HL-60 (cell line): ENCODE measurements around the gene TEX12.

Experiments used
- DNase-seq, 2 experiments: peaks; one replicate each; pipeline ENCODE4 v3.0.0-alpha.2; 2010 to 2020; ENCODE audit warnings: low read depth in 1 of 2, low spot score in 1 of 2
- H3K27ac ChIP-seq: fragments of 250-450 bp; sonication (Bioruptor Pico); replicated peaks from 2 replicates; pipeline ENCODE4 v1.5.1; 2020; ENCODE audit warnings: mild to moderate bottlenecking, moderate library complexity
- H3K27me3 ChIP-seq: fragments of 250-450 bp; sonication (Bioruptor Pico); 2 replicates; pipeline ENCODE4 v1.5.1; 2021; ENCODE audit warnings: mild to moderate bottlenecking, moderate library complexity; ENCODE audit not compliant: insufficient read depth, poor library complexity, severe bottlenecking
- H3K4me3 ChIP-seq: replicated peaks from 2 replicates; pipeline ENCODE4 v1.5.1; 2011; ENCODE audit warnings: mild to moderate bottlenecking, control low read depth, low read length; ENCODE audit not compliant: insufficient read depth
- GABPA ChIP-seq: IDR thresholded peaks from 2 replicates; pipeline ENCODE4 v1.6.1; 2012; ENCODE audit warnings: low read depth
- POLR2AphosphoS5 ChIP-seq: IDR thresholded peaks from 2 replicates; pipeline ENCODE4 v1.6.1; 2012; ENCODE audit warnings: low read depth
- SPI1 ChIP-seq: IDR thresholded peaks from 2 replicates; pipeline ENCODE4 v1.6.1; 2012; ENCODE audit warnings: low read depth, mild to moderate bottlenecking, borderline replicate concordance
- TF ChIP-seq, protein P1 (sequence below): IDR thresholded peaks from 2 replicates; pipeline ENCODE4 v1.6.1; 2012; ENCODE audit warnings: low read depth; ENCODE audit not compliant: insufficient replicate concordance
- TF ChIP-seq, protein P2 (sequence below): IDR thresholded peaks from one replicate; pipeline ENCODE4 v1.5.1; 2011; ENCODE audit warnings: low read length, control low read depth, inconsistent platforms; ENCODE audit not compliant: insufficient read depth

The TEX12 gene

DNA sequence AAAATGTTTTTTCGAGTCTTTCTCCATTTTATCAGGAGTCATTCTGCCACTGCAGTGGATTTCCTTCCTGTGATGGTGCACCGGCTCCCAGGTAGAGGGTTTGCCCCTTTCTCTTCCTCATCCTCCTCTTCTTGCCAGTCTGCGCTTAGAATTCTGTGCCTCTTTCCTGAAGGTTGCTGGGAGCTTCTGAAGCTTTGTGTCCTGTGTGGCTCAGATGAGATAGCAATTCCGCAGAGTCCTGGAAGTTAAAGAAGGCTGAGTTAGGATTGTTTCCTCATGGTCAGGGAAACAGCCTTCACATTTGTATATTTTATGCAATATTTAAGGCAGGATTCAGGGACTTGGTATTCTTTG is 8.4 kb downstream of the TEX12 start:
- TF ChIP-seq POLR2AphosphoS5: no peak
- TF ChIP-seq, protein P1, sequence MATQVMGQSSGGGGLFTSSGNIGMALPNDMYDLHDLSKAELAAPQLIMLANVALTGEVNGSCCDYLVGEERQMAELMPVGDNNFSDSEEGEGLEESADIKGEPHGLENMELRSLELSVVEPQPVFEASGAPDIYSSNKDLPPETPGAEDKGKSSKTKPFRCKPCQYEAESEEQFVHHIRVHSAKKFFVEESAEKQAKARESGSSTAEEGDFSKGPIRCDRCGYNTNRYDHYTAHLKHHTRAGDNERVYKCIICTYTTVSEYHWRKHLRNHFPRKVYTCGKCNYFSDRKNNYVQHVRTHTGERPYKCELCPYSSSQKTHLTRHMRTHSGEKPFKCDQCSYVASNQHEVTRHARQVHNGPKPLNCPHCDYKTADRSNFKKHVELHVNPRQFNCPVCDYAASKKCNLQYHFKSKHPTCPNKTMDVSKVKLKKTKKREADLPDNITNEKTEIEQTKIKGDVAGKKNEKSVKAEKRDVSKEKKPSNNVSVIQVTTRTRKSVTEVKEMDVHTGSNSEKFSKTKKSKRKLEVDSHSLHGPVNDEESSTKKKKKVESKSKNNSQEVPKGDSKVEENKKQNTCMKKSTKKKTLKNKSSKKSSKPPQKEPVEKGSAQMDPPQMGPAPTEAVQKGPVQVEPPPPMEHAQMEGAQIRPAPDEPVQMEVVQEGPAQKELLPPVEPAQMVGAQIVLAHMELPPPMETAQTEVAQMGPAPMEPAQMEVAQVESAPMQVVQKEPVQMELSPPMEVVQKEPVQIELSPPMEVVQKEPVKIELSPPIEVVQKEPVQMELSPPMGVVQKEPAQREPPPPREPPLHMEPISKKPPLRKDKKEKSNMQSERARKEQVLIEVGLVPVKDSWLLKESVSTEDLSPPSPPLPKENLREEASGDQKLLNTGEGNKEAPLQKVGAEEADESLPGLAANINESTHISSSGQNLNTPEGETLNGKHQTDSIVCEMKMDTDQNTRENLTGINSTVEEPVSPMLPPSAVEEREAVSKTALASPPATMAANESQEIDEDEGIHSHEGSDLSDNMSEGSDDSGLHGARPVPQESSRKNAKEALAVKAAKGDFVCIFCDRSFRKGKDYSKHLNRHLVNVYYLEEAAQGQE: no peak
- TF ChIP-seq, protein P2, sequence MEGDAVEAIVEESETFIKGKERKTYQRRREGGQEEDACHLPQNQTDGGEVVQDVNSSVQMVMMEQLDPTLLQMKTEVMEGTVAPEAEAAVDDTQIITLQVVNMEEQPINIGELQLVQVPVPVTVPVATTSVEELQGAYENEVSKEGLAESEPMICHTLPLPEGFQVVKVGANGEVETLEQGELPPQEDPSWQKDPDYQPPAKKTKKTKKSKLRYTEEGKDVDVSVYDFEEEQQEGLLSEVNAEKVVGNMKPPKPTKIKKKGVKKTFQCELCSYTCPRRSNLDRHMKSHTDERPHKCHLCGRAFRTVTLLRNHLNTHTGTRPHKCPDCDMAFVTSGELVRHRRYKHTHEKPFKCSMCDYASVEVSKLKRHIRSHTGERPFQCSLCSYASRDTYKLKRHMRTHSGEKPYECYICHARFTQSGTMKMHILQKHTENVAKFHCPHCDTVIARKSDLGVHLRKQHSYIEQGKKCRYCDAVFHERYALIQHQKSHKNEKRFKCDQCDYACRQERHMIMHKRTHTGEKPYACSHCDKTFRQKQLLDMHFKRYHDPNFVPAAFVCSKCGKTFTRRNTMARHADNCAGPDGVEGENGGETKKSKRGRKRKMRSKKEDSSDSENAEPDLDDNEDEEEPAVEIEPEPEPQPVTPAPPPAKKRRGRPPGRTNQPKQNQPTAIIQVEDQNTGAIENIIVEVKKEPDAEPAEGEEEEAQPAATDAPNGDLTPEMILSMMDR: no peak
- TF ChIP-seq SPI1: no peak
- TF ChIP-seq GABPA: no peak
- H3K27ac ChIP-seq: no peak overlapping the region
- no peak overlapping the region for H3K4me3 ChIP-seq
- no peak for DNase-seq
- no peaks in the 10 kb centered on the region for H3K27me3 ChIP-seq

DNA sequence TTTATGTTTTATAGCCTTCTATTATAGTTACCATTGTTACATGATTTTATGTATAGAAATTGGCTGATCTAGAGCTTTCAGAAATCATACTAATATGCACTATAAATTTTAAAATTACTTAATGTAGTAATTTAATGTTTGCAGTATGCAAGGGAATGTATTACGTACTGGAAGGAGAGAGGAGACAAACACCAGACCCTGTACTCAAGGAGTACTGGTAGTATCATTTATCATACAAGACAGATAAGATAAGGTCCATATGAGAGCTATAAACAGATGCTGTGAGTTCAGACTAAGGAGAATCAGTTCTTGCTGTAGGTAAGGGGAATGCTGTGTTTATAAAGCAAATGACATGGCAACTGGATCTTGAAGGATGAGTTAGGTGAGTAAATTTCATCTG is 8.9 kb downstream of the TEX12 start:
- Histone ChIP-seq H3K27me3 (no peaks in the 10 kb centered on the region), H3K27ac (no peak overlapping the region), H3K4me3 (no peak overlapping the region)
- no peak for DNase-seq
- TF ChIP-seq POLR2AphosphoS5 (no peak), SPI1 (no peak), GABPA (no peak)
- TF ChIP-seq, protein P2: no peak
- TF ChIP-seq, protein P1: no peak

DNA sequence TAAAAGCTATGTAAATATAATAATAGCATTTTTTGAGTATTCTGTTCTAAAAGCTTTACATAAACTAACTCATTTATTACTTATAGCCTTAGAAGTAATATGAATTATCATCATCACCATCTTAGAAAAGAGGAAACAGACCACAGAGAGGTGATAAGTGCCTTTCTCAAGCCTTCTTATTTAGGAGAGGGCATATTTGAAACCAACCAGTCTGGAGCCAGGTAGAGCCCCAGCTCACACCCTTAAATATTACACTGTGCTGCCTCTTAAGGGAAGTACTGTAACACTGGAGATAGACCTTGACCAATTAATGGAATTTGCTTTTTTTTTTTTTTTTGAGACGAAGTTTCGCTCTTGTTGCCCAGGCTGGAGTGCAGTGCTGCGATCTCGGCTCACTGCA is 10.4 kb downstream of the TEX12 start:
- no peaks in the 10 kb centered on the region for H3K27me3 ChIP-seq
- DNase-seq: no peak
- H3K27ac ChIP-seq: no peak overlapping the region
- no peak overlapping the region for H3K4me3 ChIP-seq
- TF ChIP-seq POLR2AphosphoS5 (no peak), GABPA (no peak), SPI1 (no peak)
- TF ChIP-seq, protein P1: no peak
- TF ChIP-seq, protein P2: no peak
